ENCODE data around the gene TMEM200B.
"Not testable (repeated sequence)": the region's sequence is repeated elsewhere in the genome, so short reads cannot be mapped to it uniquely, and the experiment has no call there.

The TMEM200B gene

DNA sequence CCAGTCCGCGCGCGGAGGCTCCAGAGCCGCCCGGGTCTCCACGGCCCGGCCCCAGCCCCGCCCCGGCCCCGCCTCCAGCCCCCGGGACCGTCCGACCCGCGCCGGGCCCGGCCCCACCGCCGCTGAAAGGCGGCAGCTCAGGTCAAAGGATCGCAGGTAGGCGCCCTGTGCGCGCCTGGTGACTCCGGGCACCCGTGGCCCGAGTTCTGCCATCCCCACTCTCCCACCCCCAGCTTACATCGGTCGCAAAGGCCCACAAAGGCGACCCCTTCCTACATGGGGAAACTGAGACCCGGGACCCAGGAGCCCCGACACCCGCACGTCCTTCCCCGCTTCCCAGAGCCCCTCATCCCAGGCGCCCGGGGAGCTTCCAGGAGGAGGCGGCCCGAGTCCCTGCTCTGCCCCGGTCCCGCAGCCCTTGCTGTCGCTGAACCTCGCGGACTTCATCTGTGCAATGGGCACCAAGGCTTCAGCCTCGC lies at the start of gene TMEM200B:
Gene TMEM200B, minus strand, starts transcription at position 17 of the 479 bp plus-strand sequence. CDS start 2,075 bp downstream, outside the sequence.
- DNase-seq (ENCODE audit: low read depth in 3 of 3), result no peak

DNA sequence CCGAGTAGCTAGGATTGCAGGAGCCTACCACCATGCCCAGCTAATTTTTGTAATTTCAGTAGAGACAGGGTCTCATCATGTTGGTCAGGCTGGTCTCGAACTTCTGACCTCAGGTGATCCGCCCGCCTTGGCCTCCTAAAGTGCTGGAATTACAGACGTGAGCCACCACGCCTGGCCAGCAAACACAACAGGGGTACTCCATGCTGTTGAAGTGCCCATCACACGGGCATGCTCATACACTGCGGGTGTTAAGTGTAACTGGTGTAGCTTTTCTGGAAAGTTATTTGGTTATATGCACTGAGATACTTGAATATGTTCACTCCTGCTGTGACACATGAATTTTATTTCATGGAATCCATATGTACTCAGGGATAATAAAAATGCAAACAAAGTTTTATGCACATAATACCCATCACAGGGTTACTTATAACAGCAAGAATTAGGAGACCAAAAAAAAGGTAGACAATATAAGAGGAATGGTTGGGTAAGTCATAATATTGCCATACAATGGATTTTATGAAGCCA lies 48.8 kb upstream of the TMEM200B start:
- DNase-seq (ENCODE audit: low read depth in 3 of 3), result no peak

DNA sequence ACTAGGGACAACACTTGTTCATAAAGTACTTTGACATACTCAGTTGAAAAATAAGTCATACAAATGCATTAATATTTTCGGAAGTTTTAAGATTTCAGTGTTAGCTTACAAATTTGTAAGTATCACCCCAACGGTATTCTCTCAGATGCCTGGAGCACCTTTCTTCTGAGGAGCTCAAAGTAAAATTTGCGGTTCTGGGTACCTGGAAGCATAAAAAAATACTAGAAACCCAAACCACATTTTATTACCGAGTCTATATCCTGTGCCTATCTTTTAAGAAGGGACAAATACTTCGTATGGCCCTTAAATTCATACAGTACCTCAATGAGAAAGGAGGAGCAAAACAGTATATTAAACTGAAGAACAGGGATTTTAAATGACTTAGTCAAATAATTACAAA lies 47.8 kb upstream of the TMEM200B start:
- DNase-seq (ENCODE audit: low read depth in 3 of 3), result no peak

DNA sequence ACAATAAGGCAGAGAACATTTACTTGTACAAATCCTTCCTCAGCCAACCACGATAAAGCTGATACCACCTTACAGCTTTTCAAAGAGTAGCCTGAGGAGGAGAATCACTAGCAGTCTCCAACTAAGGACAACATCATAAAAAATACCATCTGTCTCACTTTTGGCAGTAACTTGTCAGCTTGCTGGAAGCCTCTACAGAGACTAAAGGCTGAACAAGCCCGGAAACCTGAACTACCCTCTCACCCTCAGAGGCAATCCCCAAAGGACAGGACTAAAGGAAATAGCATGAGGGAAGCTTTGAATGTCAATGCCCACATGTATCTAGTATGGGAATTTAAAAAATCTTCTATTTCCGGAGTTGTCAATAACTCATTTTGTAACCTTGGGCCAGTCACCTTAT lies 47.4 kb upstream of the TMEM200B start:
- DNase-seq (ENCODE audit: low read depth in 3 of 3), result no peak

DNA sequence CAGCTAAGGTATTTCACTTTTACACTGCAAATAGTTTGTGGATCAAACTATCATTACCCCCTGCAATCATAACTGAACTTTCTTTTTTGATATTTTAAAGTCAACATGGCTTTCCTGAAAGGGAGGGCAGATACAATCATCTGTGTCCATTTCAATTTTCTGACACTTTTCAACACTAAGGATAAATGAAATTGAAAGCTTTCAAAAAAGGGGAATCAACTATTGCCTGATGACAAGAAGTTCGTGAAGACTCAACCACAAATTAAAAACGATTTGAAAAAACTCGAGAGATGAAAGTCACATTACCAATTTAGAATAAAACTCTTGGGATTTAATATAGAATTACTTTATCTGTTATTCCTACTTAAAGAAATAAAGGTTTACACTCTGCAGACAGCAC lies 46.3 kb upstream of the TMEM200B start:
- DNase-seq (ENCODE audit: low read depth in 3 of 3), result no peak

DNA sequence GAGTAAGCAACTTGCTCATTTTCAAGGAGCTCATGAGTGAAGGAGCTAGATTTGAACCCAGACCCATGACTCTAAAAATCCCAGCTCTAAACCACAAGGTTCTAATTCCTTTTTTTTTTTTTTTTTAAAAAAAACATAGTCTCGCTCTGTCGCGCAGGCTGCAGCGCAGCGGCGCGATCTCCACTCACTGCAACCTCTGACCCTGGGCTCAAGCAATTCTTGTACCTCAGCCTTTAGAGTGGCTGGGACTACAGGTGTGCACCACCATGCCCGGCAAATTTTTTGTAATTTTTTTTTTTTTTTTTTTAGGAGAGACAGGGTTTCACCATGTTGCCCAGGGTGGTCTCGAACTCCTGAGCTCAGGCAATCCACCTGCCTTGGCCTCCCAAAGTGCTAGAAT lies 44.2 kb upstream of the TMEM200B start:
- no peak for DNase-seq (ENCODE audit: low read depth in 3 of 3)

DNA sequence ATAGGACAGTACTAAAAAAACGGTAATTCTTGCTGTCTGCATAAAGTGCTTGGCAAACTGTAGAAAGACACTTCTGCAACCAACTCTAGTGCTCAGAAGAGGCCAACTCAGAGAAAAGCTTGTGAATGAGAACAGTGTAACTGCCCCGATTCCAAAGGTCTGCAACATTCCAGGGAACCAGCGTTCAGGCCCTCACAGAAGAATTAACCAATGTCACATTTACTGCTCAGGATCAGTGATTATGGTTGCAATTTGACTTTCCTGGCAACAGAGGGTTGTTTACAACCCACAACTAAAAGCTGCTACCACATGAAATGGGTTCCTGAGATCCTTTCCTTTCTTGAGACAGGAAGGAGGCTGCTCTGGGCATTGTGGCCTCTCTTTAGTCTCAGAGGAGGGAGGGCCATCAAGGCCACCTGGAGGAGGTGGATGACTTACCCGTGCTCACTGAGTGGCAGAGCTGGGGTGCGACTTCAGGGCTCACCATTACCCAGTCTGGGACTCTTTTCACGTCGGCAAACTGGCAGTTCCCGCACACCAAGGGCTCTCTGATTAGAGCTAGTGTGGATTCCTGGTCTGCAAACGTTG lies 42.7 kb upstream of the TMEM200B start:
- no peak for DNase-seq (ENCODE audit: low read depth in 3 of 3)

DNA sequence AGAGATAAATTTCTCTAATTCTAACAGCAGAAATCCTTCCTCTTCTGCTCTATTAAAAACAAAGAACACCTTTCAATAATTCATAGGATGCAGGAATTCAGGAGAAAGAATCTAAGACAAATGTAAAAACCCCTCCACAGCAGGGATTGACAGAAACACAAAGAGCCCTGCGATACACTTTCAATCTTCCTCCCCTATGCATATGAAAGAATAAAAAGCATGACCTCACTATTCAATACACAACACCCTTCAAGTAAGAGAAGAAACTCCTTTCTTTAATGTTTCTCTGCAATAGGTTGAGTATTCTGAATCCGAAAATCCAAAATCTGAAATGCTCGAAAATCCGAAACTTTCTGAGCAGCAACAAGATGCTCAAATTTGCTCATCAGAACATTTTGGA lies 40.9 kb upstream of the TMEM200B start:
- DNase-seq (ENCODE audit: low read depth in 3 of 3), result no peak

DNA sequence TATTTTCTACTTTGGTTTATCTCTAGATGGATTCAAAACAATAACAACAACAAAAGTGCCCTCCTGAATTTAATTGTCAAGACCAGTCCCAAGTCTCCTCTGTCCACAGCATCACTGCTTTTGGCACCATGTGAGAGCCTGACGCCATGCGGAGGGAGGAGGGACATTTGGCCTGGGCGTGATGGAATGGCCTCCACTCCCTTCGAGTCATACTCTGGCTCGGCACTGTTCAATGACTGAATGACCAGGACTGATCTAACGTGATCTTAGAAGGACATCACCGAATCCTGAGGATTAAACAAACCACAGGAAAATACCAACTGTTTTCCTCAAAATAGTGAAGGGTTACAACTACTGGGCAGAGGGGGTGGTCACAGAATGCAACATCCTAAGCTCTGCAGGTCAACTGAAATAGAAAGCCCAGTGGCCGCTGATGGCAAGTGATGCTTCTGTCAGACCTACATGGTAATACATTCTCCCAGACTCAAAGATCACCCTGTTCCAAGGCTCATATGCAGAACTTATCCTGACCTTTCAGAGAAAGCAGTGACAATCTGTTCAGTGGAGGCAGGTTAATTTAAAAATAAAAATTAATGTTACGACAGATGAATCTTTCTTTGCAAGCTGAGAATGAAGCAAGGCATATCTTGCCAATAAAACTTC lies 38.9 kb upstream of the TMEM200B start:
- no peak for DNase-seq (ENCODE audit: low read depth in 3 of 3)

DNA sequence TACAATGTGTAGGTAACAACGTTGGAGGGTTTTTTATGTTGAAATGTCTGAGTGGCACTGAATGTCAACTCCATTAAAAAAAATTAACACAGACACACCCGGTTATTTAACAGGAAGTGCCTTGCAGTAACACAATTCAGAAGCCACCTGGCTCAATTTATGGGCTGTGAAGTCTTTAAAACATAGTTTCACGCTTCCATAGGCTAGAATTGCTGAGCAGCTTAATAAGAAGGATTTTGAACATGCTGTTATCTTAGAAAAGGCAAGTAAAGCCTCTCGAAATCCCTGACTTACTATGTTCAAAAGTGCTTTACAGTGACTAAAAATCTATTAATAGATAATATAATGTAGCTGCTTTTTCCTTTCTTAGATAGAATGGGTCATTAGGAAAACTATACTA lies 38.3 kb upstream of the TMEM200B start:
- DNase-seq (ENCODE audit: low read depth in 3 of 3), result no peak

DNA sequence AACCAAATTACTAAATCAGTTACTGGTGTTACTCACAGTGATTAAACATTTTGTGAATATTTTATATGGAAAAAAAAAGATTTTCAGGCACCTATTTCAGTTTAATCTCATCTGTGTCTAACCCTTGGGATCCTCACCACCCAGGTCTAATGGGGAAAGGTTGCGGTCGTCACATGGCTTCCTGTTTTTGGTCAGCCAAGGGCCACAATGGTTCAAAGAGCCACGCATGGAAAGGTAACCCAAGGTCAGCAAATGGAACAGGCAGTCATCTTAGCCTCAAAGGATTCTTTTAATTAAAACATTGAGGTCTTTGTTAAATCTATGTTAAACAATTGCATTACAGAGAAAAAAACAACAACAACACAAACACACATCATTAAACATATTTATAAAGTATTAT lies 36.1 kb upstream of the TMEM200B start:
- no peak for DNase-seq (ENCODE audit: low read depth in 3 of 3)

DNA sequence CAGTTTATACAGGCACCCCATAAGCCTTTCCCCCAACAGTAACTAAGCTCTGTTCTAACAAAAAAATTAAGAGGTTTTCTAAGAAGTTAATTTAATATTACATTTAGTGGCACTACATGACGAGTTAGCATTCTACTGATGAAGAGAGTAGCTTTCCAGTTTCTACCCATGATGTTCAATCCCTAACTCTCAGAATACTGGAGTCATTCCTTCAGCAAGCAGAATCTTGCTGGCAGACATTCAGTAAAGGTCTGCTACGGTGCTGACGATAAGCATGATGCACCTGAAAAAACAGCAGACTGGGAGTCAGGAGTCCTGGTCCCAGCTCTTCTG lies 33.5 kb upstream of the TMEM200B start:
- no peak for DNase-seq (ENCODE audit: low read depth in 3 of 3)

DNA sequence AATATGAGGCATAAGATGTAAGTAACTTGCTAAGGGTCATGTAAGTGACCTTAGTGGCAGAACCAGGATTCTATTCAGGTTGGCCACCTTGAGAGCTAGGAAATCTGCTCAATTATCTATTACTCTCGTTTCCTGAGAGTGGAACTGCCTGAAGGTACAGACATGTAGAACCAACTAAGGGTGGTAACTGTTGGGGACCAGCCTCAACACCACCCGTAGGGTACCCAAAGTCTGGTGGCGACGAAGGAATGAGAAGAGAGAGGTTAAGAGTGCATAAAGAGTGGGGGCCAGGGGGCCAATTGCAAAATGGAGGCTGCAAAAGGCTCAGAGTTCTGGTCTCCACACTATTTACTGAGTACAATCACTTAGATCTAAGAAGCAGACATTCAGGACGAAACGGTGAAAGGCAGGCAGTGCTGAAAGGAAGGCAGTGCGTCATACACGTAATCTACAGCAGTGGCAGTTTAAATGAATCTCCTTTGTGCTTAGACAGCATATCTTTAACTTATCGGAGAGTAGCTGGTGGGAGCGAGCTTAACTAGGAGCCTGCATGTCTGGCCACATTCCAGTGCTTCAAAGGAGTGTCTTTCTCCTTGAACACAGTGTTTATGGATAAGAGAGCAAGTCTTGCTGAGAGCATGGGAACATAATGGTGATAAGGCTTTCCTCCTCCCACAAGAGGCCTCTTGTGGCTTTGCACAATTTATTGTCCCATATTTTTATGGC lies 33.0 kb upstream of the TMEM200B start:
- no peak for DNase-seq (ENCODE audit: low read depth in 3 of 3)

DNA sequence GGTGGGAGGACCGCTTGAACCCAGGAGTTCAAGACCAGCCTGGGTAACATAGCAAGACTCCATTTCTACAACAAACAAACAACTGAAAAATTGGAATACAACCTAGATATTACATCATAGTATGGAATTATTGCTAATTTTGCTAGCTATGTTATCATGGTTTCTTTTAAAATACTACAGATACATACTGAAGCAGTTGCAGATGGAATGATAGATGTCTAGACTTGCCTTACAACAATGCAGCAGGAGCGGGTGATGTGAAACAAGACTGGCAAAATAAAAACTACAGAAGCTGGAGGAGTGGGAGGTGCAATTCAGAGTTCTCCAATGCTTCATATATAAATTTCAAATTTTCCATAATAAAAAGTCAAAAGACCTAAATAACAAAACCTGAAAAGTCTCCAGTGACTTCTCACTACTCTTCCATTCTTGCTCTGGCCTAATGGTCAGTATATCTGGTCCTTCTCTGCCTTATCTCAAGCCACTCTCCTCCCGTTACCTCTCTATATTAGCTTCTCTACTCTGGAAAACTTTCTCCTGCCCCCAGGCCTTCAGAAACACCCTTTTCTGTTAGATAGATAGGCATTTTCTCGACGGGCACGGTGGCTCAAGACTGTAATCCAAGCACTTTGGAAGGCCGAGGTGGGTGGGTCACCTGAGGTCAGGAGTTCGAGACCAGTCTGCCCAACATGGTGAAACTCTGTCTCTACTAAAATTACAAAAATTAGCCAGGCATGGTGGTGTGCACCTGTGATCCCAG lies 28.5 kb upstream of the TMEM200B start:
- DNase-seq (ENCODE audit: low read depth in 3 of 3), result no peak

DNA sequence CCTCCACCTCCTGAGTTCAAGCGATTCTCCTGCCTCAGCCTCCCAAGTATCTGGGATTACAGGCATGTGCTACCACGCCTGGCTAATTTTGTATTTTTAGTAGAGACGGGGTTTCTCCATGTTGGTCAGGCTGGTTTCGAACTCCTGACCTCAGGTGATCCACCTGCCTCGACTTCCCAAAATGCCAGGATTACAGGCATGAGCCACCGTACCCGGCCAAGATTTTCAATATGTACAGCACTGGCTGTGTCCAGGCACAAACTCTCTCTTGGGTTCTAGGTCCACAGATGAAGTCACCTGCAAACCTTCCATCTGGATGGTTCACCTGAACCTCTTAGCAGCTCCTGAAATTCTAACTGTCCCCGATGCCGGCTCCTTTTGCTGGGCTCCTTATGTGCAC lies 26.6 kb upstream of the TMEM200B start:
- DNase-seq (ENCODE audit: low read depth in 3 of 3), result not testable (repeated sequence)

DNA sequence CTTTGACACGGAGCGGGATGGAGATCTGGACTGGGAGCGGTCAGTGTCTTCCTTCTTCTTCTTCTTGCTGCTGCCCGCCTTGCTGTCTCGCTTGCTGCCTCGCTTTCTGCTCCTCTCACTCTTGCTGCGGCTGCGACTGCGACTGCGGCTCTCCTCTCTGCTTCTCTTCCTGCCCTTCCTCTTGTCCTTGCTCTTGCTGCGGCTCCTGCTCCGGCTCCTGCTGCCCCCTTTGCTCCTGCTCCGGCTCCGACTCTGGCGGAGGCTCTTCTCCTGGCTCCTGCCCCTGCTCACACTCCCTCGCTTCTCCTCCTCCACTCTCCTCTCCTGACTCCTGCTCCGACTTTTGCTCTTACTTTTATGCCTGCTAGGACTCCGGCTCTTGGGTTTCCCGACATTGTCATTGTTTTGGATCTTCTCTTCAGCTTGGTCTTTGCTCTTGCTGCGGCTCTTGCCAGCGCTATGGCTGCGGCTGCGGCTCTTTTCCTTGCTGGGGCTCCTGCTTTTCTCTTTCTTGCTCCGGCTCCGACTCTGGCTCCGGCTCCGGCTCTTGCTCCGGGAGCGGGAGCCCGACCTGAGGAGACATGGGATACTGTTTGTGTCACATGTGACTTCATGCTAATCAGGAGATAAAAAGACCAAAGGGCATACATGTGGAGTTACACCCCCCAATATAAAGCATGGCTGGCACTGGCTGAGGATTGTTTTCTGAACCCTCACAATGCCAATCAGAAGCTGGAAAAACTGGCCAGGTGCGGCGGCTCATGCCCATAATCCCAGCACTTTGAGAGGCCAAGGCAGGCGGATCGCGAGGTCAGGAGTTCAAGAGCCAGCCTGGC lies 25.2 kb upstream of the TMEM200B start:
- DNase-seq (ENCODE audit: low read depth in 3 of 3), result no peak

DNA sequence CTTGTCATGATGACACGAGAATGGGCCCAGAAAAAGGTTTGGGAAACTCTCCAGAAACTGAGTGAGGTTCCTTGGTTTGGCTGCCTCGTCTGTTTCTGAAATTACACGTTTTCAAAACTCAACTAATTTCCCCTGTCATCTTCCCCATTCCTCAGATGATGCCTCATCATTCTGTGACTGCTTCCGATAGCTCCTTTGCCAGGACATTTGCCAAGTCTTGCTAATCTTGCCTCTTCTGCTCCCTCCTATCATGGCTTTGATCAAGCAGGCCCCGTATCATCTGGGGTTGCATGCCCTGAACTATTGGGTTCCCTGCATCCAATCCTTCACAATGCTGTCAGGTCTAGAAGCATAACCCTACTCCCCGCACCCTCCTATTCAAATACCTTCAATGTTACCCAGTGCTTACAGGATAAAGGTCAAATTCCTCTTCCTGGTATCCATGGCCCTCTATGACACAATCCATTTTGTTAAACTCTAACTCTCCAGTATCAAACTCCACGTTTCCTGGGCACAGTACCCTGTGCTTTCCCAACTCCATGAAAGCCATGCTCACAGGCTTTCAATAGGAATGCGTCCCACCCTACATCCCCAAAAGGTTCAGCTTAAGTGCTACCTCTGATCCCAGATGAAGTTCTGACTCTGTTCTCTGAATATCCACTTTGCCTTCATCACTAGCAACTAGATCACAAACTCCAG lies 22.2 kb upstream of the TMEM200B start:
- no peak for DNase-seq (ENCODE audit: low read depth in 3 of 3)

DNA sequence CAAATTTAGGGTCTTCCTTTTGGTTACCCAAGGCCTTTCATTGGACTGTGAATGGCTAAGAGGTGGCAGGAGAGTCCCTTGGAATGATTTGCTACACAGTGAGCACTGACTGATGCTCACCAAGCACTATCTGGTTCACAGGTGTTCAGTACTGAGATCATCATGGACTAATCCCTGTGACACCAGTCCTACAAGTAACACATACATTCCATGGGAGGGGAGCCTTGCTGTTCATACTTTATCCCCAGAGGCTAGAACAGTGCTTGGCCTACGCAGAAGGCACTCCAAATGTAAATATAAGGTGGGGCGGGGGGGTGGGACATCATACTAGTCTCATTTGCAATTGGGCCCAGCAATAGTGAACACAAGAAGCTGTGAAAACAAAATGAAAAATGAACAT lies 20.5 kb upstream of the TMEM200B start:
- no peak for DNase-seq (ENCODE audit: low read depth in 3 of 3)

DNA sequence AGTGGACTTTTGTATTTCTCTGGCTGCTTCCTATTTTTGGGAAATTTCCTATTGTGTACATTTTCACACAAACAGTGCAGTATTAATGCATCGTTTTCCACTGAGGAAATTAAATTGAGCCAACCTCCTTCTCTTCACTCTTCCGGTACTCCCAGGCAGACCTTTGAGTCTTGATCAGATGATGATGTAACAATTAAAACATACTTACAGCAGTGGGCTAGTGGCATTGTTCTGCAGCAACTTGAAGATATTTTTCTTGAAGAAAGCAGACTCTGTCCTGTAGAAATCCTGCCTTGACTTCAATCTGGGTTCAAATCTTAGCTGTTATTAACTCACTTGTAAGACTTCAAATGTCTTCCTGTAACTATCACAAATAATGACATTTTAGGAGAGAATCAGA lies 19.0 kb upstream of the TMEM200B start:
- DNase-seq (ENCODE audit: low read depth in 3 of 3), result no peak

DNA sequence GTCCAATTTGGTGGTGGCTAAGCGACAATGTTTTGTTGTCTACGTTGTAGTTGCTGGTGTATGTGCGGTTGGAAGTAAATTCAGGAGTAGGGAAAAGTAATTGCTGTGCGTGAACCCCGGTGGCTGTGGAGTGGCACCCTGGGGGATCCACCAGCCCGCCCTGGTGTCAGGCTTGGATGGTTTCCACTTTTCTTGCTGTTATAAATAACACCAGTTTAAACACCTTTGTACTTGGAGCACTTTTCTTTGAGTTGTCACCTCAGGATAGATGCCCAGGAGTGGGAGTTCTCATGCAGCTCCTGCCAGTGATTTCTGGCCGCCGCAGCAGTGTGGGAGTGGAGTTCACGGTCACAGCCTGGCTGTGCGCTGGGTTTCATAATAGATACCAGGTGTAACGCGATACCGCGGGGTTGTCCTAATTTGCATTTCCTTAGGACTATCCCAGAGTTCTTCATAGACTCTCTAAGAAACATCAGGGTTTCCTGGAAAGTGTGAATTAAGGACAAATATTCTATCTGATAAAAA lies 12.8 kb upstream of the TMEM200B start:
- no peak for DNase-seq (ENCODE audit: low read depth in 3 of 3)

DNA sequence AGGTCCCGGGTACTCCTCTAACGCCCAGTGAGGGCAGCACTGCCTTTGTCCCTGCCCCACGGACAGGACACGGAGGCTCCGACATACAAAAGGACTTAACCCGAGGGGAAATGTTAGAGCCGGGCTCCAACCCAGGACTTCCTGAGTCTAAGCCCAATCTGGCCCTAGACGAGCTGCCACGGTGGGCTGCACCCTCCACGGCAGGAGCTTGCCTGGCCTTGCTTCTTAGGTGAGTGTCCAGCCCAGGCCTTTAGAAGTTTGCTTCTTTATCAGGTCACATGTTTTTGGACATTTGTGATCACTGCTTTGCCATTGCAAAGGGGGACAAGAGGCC lies 11.0 kb upstream of the TMEM200B start:
- no peak for DNase-seq (ENCODE audit: low read depth in 3 of 3)
